ENCODE results near the gene PHF14. TPM values are rescaled to one million over a fixed set of nuclear protein-coding genes. Genes with fewer than 3 reads are reported as not detected.
"Not testable (repeated sequence)": the region's sequence is repeated elsewhere in the genome, so short reads cannot be mapped to it uniquely, and the experiment has no call there.

The PHF14 gene
- 63.9 and 64.2 TPM in 2 replicates for total RNA-seq
- long read RNA-seq, partial matches to known transcripts: 13 of 22 reads
- long read RNA-seq, other reads (novel, unspliced or antisense): 8 of 22 reads

- Mint-ChIP-seq H3K27me3 (no peaks in the 10 kb centered on the region), H3K9me3 (ENCODE audit: low read depth) (peaks cover 13% of the 10 kb centered on the region), H3K36me3 (ENCODE audit: insufficient read depth) (peaks cover 17% of the 10 kb centered on the region), H3K27ac (peak within 1 kb of the TSS; percentile 97), H3K4me1 (ENCODE audit: low read depth) (peaks cover 20% of the 10 kb centered on the region), H3K4me3 (ENCODE audit: low read depth) (peak within 1 kb of the TSS; percentile 87)
- peak; percentile 93 for DNase-seq (ENCODE audit: low spot score, unreplicated experiment)
- TF ChIP-seq CTCF (IDR thresholded peaks at IDR 0.05; ENCODE audit: unreplicated experiment): no peak
Observed at GRCh38 chr7:10973061-10973941, at the start of gene PHF14. PHF14 (plus strand) TSS chr7:10973872; CDS start chr7:10974324, 452 bp downstream.

GRCh38 chr7:10924370-10924769 lies 49.3 kb upstream of the PHF14 start:
- Mint-ChIP-seq H3K36me3 (ENCODE audit: insufficient read depth) (no peaks in the 10 kb centered on the region), H3K9me3 (ENCODE audit: low read depth) (no peaks in the 10 kb centered on the region), H3K4me3 (ENCODE audit: low read depth) (no peak overlapping the region), H3K27ac (no peak overlapping the region), H3K27me3 (no peaks in the 10 kb centered on the region), H3K4me1 (ENCODE audit: low read depth) (peaks cover 2% of the 10 kb centered on the region)
- no peak for DNase-seq (ENCODE audit: low spot score, unreplicated experiment)
- no peak for TF ChIP-seq CTCF (IDR thresholded peaks at IDR 0.05; ENCODE audit: unreplicated experiment)

- not testable (repeated sequence) for H3K9me3 Mint-ChIP-seq (ENCODE audit: low read depth); H3K36me3 Mint-ChIP-seq (ENCODE audit: insufficient read depth); H3K27ac Mint-ChIP-seq; H3K27me3 Mint-ChIP-seq; H3K4me3 Mint-ChIP-seq (ENCODE audit: low read depth); DNase-seq (ENCODE audit: low spot score, unreplicated experiment); H3K4me1 Mint-ChIP-seq (ENCODE audit: low read depth)
Observed at GRCh38 chr7:10928203-10928602, 45.5 kb upstream of the PHF14 start.

- no peaks in the 10 kb centered on the region for H3K27me3 Mint-ChIP-seq
- H3K9me3 Mint-ChIP-seq (ENCODE audit: low read depth): no peaks in the 10 kb centered on the region
- TF ChIP-seq CTCF (IDR thresholded peaks at IDR 0.05; ENCODE audit: unreplicated experiment): no peak
- H3K36me3 Mint-ChIP-seq (ENCODE audit: insufficient read depth): peaks cover 6% of the 10 kb centered on the region
- DNase-seq (ENCODE audit: low spot score, unreplicated experiment): no peak
- no peaks in the 10 kb centered on the region for H3K4me1 Mint-ChIP-seq (ENCODE audit: low read depth)
- no peak overlapping the region for H3K4me3 Mint-ChIP-seq (ENCODE audit: low read depth)
- H3K27ac Mint-ChIP-seq: no peak overlapping the region
Observed at GRCh38 chr7:10930551-10930950, 43.1 kb upstream of the PHF14 start.

GRCh38 chr7:10931161-10931560 lies 42.5 kb upstream of the PHF14 start:
- no peak for DNase-seq (ENCODE audit: low spot score, unreplicated experiment)
- Mint-ChIP-seq H3K36me3 (ENCODE audit: insufficient read depth) (peaks cover 6% of the 10 kb centered on the region), H3K27me3 (no peaks in the 10 kb centered on the region), H3K27ac (no peak overlapping the region), H3K4me3 (ENCODE audit: low read depth) (no peak overlapping the region), H3K9me3 (ENCODE audit: low read depth) (no peaks in the 10 kb centered on the region), H3K4me1 (ENCODE audit: low read depth) (no peaks in the 10 kb centered on the region)
- no peak for TF ChIP-seq CTCF (IDR thresholded peaks at IDR 0.05; ENCODE audit: unreplicated experiment)

GRCh38 chr7:10934292-10934691 lies 39.4 kb upstream of the PHF14 start:
- no peak overlapping the region for H3K27ac Mint-ChIP-seq
- no peaks in the 10 kb centered on the region for H3K27me3 Mint-ChIP-seq
- peaks cover 5% of the 10 kb centered on the region for H3K4me1 Mint-ChIP-seq (ENCODE audit: low read depth)
- DNase-seq (ENCODE audit: low spot score, unreplicated experiment): no peak
- no peak overlapping the region for H3K4me3 Mint-ChIP-seq (ENCODE audit: low read depth)
- H3K9me3 Mint-ChIP-seq (ENCODE audit: low read depth): no peaks in the 10 kb centered on the region
- peaks cover 6% of the 10 kb centered on the region for H3K36me3 Mint-ChIP-seq (ENCODE audit: insufficient read depth)
- TF ChIP-seq CTCF (IDR thresholded peaks at IDR 0.05; ENCODE audit: unreplicated experiment): no peak

Measured in progenitor cell of endocrine pancreas (in vitro differentiated cells).